HG03432 (cell line): ENCODE measurements around the gene DPP7.

Experiments
- ATAC-seq: cut with Tn5 transposase; IDR thresholded peaks from one replicate; pipeline ENCODE4 v1.9.1; 2021; ENCODE audit warnings: mild to moderate bottlenecking, moderate library complexity; ENCODE audit not compliant: unreplicated experiment

DPP7 gene

DNA sequence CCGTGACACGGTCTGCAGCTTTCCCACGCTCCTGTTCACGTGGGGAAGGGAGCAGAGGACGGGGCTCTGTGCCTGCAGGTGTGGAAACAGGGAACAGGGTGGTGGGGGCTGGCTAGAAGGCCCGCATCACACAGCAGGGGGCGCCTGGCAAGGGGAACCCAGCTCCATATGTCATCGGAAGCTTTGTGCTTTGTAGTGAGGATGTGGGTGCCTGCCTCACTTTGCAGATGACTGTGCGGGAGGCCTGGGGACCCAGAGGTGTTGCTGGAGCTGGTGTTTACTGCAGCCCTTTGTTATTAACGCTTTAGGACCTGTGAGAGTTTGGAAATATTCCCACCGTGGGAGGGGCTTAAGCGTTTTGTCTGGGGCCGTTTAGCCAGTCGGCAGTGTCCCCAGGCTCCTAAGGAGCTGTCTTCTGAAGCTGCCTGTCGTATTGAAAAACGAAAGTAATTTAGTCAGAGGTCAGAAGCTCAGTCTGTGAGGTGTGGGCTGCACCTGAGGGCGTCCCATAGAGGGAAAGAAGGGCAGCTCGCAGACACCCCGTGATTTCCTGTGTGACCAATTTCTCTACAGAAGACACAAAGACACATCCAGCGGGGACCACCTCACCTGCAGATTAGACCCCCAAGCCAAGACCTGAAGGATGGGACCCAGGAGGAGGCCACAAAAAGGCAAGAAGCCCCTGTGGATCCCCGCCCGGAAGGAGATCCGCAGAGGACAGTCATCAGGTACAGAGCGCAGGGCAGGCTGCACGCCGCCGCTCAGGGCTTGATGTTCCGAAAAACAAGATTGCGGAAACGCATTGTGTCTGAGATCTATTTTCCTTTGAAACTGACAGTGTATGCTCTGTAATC, 18.6 kb downstream of the DPP7 start:
- ATAC-seq, result peak; percentile 86

DNA sequence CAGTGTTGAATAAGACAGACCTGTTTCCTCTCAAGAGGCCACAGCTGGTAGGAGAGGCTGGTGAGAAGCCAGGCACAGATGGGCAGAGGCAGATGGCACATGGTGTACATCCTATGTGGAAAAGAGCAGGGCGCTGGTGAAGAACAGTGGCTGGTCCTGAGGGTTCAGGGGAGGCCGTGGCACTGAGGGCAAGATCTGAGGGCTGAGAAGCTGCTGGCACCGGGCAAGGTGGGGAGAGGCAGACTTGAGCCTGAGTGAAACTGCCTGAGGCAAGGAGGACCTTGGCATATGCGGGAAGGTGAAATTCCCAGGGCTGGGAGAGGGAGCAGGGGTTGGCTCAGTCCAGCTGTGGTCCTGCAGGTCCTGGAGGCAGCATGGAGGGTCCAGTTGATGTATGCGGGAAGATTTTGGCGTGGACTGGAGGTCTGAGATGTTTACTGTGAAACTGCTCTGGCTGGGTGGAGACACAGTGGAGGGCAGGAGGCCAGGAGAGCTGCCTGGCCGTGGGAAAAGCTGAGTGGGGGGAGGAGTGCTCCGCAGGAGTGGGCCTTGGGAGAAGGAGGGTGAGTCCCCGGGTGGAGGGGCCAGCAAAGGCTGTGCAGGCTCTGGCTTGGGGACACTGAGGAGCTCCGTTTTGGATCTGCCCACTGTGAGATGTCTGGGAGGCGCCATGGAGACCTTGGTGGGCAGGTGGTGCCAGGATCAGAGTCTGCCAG, 25.1 kb downstream of the DPP7 start:
- no peak for ATAC-seq

DNA sequence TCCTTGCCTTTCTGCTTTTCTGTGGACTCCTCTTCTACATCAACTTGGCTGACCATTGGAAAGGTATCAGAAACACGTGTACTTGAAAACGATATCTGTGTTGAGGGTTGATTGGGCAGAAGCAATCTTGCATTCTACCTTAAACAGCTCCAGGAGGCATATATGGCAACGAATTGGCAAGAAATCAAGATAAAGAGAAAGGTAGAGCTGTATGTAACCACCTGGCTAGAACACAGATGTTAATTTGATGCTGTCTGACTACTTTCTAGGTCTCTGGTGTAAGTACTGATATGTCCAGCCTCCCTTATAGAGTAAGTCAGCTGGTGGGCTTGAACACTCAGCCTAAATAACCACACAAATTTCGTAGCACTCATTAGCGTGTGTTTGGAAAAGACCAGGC, 26.4 kb downstream of the DPP7 start:
- ATAC-seq, result no peak

DNA sequence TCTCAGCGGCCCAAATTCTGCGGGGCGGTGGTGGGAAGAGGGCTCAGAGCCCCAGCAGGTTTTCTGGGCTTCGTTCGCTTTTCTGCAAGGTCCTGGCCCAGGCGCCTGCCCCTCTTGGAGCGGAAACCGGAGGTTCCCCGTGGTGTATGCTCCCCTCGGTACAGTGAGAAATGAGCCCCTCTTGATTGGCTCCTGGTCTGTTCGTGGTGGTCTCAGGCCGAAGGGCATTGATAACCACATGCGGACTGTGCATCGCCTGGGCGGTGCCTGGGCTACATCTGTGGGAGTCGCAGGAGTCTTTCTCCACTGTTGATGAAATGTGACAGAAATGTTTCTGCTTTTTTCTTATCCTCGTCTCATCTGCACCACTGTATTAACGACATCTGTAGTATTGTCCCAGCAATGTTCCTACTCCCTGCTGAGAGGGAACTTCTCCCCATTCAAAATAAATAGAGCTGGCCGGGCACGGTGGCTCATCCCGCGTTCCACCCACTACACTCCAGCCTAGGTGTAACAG, 27.1 kb downstream of the DPP7 start:
- no peak for ATAC-seq

DNA sequence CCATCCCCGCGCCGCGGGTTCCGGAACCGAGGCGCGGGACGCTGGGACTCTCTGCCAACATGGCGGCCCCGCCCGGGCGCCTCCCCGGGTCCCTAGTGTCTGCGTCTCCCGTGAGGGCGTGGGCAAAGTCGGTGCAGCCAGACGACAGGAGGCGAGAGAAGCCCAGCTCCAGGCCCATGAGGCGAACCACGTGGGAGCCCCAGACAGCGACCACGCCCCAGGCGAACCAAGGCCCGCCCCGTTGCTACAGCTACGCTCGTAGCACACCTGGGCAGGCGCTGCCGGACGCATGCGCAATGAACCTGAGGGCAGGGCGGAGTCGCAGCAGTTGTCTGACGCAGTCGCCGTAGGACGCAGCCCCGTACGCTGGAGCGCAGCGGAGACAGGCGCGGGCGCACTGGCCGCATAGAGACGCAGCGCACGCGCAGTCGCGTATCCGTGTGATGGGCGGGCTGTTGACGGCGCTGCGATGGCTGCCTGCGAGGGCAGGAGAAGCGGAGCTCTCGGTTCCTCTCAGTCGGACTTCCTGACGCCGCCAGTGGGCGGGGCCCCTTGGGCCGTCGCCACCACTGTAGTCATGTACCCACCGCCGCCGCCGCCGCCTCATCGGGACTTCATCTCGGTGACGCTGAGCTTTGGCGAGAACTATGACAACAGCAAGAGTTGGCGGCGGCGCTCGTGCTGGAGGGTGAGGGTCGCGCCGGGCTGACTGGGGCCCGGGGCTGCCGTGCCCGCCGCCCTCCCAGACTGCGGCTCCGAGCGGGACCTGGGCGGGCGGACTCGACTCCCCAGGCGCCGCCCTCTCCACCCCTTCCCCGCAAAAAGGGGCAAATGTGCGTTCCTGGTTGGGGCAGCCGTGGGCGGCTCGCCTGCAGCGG, 27.8 kb downstream of the DPP7 start, which contains the start of gene MAN1B1:
MAN1B1 (plus strand) TSS at position 455 of the 878 bp plus-strand sequence; CDS start at position 470, 15 bp downstream.
- ATAC-seq, result peak; percentile 80

DNA sequence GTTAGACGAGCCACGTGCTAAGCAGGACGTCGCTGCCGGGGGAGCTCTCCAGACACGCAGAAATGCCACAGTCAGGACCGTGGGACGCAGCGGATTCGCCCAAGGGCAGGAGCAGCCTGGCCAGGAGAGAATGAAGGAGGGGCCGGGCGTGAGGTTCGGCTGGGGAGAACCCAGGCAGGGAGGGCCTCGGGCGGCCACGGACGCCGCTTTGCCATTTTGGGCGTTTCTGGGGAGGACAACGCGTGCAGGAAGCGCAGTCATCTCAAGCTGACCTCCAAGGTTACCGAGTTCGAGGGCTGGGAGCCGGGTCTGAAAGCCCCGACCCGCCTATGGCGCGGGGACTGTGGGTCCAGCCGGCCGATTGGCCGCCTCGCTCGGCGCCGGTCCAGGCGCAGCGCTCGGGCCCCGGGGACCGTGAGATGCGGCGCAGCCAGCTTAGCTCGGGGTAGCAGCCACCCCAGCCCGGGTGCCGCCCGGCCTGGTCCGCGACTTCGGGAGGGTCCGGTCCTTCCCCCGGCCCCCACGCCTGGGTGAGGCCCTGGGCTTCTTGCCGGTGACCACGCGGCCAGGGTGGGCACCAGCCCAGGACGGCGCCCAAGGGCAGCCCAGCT, 28.5 kb downstream of the DPP7 start:
- ATAC-seq, result peak; percentile 7

DNA sequence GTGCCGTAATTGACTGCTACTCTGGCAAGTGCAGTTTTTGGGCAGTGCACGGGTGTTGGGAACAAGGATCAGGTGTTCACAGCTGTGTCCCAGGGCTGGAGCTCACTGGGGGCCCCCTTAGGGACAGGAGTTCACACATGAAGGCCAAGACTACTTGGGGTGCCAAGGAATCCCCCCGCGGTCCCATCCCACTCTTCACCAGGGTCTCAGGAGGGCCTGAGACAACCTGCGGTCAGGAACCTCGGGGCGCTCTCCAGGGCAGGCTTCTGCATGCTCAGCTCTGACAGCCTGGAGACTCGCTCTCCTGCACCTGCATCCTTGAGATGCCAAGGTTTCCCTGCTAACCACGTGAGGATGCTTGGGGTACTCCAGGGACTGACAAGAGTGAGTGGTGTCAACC, 30.0 kb downstream of the DPP7 start:
- ATAC-seq, result no peak

DNA sequence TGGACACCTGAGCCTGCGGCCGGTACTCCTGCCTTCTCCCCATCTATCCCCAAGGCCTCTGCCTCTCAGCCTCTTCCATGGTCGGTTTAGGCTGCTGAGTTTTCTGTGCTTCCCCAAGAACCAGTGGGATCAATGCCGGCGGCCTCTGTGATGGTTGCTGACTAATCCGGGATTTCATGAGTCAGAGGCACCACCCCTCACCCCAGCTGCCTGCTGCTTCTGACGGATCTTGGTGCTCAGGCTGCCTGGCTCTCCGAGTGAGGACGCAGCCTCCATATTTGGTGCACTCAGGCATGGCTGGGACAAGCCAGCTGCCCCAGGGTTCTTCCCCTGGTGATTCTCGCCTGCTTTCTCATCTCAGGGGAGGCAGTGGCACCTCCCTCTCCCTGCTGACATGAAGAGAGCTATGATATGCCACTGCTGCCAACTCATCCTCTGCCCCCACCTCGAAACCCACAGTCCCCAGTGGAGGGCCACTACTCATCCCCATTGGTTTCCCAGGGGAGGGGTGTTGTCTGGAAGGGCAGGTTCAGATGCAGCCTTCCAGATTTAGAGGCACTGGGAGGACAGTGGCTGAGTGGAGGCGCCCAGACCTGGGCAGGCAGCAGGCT, 31.0 kb downstream of the DPP7 start:
- no peak for ATAC-seq

DNA sequence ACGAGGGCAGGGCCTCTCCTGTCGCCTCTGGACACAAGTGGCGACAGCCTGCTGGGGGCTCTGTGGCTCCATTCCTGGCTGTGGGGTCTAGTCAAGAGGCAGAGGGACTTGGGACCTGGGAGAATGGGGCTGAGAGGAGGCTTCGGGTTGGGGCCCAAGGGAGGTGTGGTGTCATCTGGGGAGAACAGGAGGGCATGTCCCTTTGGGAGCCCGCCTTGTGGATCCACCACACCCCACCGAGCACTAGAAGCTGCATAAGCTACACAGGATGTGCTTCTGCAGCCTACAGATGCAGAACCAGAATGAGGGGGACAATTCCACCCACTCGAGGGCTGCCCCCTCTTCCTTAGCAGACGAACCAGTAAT, 31.6 kb downstream of the DPP7 start:
- no peak for ATAC-seq

DNA sequence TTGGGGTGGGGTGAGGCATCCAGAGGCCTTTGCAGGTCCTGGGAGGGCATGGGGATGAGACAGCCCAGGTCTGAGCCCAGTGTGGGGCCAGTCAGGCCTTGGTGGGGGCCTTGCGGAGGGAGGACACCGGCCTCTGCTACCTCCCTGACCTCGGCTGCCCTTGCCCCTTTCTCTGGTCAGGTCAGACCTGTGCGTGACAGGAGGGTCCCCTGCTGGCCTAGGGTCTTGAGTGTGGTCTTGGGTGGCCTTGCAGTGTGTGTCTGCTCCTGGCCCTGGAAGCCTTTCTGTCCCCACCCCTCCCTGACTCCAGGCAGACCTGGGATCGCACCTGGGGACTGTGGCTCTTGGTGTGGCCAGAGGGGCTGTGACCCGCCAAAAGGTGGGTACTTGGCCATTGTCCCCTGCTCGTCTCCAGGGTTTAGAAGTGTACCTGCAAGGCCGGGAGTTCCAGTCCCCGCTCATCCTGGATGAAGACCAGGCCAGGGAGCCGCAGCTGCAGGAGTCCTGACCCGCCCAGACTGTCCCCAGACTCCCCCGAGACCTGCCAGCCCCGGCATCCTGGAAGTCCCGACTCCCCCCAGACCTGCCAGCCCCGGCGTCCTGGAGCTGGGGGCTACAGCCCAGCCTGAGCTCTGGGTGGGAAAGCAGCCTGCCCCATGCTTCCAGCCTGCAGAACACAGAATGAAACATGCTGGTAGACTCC, 32.2 kb downstream of the DPP7 start:
- ATAC-seq, result no peak

DNA sequence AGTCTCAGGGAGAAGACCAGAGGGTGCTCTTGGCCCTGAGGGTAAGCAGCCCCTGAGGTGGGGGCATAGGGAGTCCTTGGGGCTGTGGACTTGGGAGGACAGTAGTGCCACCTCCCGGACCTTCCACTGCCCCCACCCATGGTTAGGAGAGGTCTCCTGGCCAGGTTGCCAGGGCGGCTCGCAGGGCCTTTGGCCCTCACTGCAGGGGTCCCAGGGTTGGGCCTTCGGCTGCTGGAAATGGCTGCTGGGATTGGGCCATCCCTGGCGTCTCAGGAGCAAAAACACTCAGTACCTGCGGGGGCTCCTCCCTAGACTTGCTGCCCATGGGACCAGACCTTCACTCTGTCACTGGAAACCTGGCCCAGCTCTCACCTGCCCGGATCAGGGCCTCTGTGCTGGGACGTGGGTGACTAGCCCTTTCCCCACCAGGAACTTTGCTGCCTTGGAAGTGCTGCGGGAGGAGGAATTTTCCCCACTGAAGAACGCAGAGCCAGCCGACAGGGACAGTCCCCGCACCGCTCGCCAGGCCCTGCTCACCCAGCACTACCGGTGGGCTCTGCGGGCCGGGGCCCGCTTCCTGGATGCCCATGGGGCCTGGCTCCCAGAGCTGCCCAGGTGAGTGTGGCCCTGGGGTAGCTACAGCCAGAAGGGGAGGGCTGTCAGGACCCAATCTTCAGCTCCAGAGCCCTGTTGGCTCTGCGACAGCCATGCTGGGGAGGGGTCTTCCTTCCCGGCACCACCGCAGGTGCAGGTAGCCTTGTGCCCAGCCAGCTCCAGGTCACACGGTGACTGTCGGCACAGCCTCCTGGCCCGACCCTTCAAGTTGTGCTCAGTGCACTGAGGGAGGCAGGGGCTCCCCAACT, 34.0 kb downstream of the DPP7 start:
- ATAC-seq, result no peak

DNA sequence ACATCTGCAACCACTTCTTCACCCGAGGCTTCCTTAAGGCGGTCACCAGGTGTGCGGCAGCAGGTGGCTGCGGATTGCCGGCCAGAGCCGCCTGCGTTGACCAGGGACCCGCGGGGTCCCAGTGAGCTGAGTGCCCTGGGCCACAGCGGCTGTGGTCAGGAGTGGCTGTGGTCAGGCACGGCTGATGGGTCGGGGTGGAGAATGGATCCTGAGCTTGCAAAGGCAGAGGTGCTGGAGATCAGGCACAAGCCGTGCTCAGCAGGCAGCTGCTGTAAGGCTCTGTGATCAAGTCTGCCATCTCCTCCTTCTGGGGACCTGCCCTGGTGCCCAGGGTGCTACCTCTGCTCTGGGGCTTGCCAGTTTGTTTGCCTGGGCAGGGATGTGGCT, 35.1 kb downstream of the DPP7 start:
- ATAC-seq, result no peak

DNA sequence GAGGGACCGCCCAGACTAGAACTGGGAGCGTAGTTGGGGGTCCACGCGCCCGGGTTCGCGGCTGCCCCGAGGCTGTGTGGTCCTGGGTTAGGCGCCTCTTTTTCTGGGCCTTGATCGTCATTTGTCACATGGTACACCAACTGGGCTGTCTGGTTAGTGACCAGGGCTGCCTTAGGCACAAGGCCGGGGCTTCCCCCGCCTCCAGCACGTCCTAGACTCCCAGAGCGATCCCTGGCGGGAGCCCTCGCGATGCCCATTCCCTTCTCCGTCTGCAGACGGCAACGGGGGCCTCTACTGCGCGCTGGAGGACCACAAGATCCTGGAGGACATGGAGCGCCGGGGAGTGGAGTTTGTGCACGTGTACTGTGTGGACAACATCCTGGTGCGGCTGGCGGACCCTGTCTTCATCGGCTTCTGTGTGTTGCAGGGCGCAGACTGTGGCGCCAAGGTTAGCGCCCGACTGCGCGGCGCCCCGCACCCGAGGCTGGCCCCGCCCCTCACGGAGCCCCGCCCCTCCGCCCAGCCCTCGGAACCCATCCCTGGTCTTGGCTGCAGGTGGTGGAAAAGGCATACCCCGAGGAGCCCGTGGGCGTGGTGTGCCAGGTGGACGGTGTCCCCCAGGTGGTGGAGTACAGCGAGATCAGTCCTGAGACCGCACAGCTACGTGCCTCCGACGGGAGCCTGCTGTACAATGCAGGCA, 35.7 kb downstream of the DPP7 start:
- ATAC-seq, result no peak

DNA sequence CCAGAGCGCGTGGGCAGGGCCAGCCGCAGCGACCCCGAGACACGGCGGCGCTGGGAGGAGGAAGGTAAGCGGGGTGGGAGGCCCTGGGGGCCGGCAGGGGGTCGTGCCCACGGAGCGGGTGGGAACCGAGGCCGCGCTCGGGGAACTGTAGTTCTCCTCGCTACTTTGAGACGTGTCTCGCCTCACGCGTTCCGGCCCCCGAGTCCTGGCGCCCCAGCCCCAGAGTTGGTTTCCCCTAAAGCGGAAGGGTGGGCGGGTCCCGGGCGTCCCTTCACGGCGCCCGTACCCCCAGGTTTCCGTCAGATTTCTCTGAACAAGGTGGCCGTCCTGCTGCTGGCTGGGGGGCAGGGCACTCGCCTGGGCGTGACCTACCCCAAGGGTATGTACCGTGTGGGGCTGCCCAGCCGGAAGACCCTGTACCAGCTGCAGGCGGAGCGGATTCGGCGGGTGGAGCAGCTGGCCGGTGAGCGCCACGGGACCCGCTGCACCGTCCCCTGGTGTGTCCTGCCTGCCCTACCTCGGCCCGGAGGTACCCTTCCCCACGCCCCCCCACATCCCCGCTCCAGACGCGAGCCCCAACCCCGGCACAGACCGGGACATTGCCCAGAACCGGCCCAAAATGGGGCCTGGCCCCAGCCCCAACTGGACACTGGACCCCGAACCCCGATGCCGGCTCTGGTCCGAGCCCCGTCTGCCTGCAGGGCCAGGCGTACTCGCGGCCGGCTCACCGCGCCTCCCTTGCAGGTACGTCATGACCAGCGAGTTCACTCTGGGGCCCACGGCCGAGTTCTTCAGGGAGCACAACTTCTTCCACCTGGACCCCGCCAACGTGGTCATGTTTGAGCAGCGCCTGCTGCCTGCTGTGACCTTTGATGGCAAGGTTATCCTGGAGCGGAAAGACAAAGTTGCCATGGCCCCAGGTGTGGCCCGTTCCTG, 36.5 kb downstream of the DPP7 start:
- ATAC-seq, result peak; percentile 24

DNA sequence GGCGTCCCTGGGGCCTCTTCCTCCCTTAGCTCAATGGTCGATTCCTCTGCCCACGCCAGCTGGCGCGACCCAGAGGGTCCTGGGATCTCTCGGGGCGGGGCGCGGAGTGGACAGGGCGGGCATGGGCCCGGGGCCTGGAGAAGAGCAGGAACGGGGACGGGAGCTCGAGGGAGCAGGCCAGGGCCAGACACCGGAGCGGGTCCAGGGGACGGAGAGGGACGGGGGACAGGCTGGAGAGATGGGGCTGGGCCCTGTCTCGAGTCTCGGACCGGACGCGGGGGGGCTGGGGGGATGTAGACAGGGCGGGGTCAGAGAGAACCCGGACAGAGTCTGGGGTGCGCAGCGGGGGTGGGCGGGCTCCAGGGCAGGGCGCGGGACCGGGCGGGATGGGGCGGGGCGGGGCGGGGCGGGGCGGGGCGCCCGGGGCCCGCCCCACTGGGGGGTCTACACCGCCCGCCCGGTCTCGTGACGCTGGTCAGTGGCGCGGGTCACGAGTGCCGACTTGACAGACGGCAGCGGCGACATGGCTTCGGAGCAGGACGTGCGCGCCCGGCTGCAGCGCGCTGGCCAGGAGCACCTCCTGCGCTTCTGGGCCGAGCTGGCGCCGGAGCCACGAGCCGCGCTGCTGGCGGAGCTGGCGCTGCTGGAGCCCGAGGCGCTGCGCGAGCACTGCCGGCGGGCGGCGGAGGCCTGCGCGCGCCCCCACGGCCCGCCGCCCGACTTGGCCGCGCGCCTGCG, 37.4 kb downstream of the DPP7 start, which contains the start of gene UAP1L1:
UAP1L1 (plus strand) TSS at position 508 of the 738 bp plus-strand sequence; CDS start at position 524, 16 bp downstream.
- peak; percentile 47 for ATAC-seq

DNA sequence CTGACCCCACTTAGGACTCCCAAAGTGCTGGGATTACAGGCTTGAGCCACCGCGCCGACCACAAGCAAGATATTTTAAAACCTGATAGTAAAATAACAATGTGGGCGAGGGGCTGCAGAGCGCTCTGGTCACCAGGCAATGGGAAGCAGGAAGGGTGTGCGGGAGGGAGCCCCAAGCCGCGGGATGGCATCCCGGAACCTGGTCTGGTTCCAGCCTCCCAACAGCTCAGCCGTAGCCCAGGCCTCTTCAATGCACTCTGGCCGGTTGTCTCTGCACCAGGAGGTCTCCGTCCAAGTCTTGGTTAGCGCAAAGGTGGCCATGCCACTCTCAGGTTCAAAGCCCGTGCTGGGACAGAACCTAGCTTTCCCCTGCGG, 37.9 kb downstream of the DPP7 start:
- no peak for ATAC-seq
